AG04450 (cell line): ENCODE data around the gene NUMB. TPM values are rescaled to one million over a fixed set of nuclear protein-coding genes. Genes with fewer than 3 reads are reported as not detected.
A peak's percentile ranks its signal among the peaks of the same experiment; 100 is the strongest.

Experiments
- CTCF ChIA-PET: fragments of 300-600, 350-600 bp; formaldehyde crosslinking; extraction: SDS; loops from one replicate; lab custom pipeline; 2022; ENCODE audit warnings: antibody characterized with exemption, inconsistent platforms; lab: Charles Lee
- POLR2A ChIA-PET: fragments of 350-600 bp; formaldehyde crosslinking; extraction: SDS; loops from one replicate; lab custom pipeline; 2021; ENCODE audit warnings: antibody characterized with exemption, inconsistent platforms; lab: Yijun Ruan, JAX
- DNase-seq: peaks from one replicate; pipeline ENCODE4 v3.0.0-alpha.2; 2011; ENCODE audit warnings: low read depth, low spot score
- H3K27ac ChIP-seq: one replicate; pipeline ENCODE4 v1.5.1; 2012; ENCODE audit warnings: low read depth, low read length, control low read depth
- H3K27me3 ChIP-seq: one replicate; pipeline ENCODE4 v1.6.0; 2012; ENCODE audit warnings: low read length; ENCODE audit not compliant: control insufficient read depth, insufficient read depth
- H3K4me3 ChIP-seq: 2 replicates; pipeline ENCODE4 v1.5.1; 2011; ENCODE audit warnings: mild to moderate bottlenecking, low read depth, low read length, control low read depth
- H3K9me3 ChIP-seq: 2 replicates; pipeline ENCODE4 v1.5.1; 2012; ENCODE audit warnings: low read length; ENCODE audit not compliant: control insufficient read depth, insufficient read depth
- polyA plus RNA-seq: library from polyadenylated mRNA; depleted of rRNA; stranded (reverse); fragments of >200 nt; gene quantifications from 2 replicates; pipeline ENCODE4 v1.2.3, GENCODE V29; 2011
- TF ChIP-seq, protein P1 (sequence below): IDR thresholded peaks from 2 replicates; pipeline ENCODE4 v1.5.1; 2011; ENCODE audit warnings: low read depth, low read length, control low read depth, inconsistent platforms

The NUMB gene
- polyA plus RNA-seq, 1 experiment, result 152 TPM

GRCh38 chr14:73467377-73467776 lies 9.0 kb upstream of the NUMB start:
- no peak overlapping the region for H3K4me3 ChIP-seq
- no peaks in the 10 kb centered on the region for H3K27me3 ChIP-seq
- TF ChIP-seq, protein P1, sequence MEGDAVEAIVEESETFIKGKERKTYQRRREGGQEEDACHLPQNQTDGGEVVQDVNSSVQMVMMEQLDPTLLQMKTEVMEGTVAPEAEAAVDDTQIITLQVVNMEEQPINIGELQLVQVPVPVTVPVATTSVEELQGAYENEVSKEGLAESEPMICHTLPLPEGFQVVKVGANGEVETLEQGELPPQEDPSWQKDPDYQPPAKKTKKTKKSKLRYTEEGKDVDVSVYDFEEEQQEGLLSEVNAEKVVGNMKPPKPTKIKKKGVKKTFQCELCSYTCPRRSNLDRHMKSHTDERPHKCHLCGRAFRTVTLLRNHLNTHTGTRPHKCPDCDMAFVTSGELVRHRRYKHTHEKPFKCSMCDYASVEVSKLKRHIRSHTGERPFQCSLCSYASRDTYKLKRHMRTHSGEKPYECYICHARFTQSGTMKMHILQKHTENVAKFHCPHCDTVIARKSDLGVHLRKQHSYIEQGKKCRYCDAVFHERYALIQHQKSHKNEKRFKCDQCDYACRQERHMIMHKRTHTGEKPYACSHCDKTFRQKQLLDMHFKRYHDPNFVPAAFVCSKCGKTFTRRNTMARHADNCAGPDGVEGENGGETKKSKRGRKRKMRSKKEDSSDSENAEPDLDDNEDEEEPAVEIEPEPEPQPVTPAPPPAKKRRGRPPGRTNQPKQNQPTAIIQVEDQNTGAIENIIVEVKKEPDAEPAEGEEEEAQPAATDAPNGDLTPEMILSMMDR, result no peak
- no peaks in the 10 kb centered on the region for H3K9me3 ChIP-seq
- no peak for DNase-seq
- CTCF ChIA-PET, result interaction anchor here (1.4 to 11.0 kb wide), 3 partner anchors 9 to 293 kb away, joined by 4 to 173 read pairs (median 107); partner anchors contain the start of gene NUMB
- POLR2A ChIA-PET, result interaction anchor here (0.6 to 2.1 kb wide), 5 partner anchors 9 to 255 kb away, joined by 4 to 11 read pairs (median 5); partner anchors contain the start of gene NUMB
- H3K27ac ChIP-seq, result peak overlapping the region; percentile 78

DNA sequence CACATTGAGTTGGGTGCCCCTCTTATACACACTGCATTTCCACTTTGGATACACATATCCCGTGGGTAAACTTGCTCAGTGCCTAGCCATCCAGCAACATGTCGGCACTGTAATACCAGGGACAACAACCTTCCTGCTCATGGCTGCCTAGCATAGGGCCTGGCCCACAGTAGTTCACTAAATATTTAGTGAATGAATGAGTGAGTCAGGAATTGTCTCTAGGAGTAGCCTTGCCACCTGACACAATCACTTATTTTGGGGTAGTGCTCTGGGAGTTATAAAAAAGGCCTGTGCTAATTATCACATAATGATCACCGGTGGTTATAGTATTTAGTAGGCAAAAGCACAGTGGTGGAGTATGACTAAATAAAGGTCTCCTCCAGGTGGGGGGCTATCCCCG lies 8.5 kb upstream of the NUMB start:
- DNase-seq, result no peak
- TF ChIP-seq, protein P1, result no peak
- peak overlapping the region; percentile 78 for H3K27ac ChIP-seq
- no peaks in the 10 kb centered on the region for H3K9me3 ChIP-seq
- ChIA-PET CTCF (interaction anchor here (1.4 to 11.0 kb wide), 3 partner anchors 8 to 292 kb away, joined by 4 to 173 read pairs (median 107); partner anchors contain the start of gene NUMB), POLR2A (interaction anchor here (0.7 kb wide), 1 partner anchor 255 kb away, joined by 5 read pairs; no protein-coding TSS in a partner anchor)
- no peaks in the 10 kb centered on the region for H3K27me3 ChIP-seq
- no peak overlapping the region for H3K4me3 ChIP-seq

- CTCF ChIA-PET, result interaction anchor here (10.1 to 11.0 kb wide), 2 partner anchors 170 to 292 kb away, joined by 107 to 173 read pairs; no protein-coding TSS in a partner anchor
- Histone ChIP-seq H3K27me3 (no peaks in the 10 kb centered on the region), H3K9me3 (no peaks in the 10 kb centered on the region), H3K4me3 (no peak overlapping the region), H3K27ac (peak overlapping the region; percentile 66)
- TF ChIP-seq, protein P1, result no peak
- POLR2A ChIA-PET, result no interaction called here
- no peak for DNase-seq
Observed at GRCh38 chr14:73465823-73466532, 7.6 kb upstream of the NUMB start.

GRCh38 chr14:73463411-73463810 lies 5.1 kb upstream of the NUMB start:
- CTCF ChIA-PET, result interaction anchor here (1.3 to 2.2 kb wide), 2 partner anchors 168 to 231 kb away, joined by 5 to 15 read pairs; no protein-coding TSS in a partner anchor
- H3K27ac ChIP-seq, result peak overlapping the region; percentile 69

More at GRCh38 chr14:73463411-73463810, 5.1 kb upstream of the NUMB start:
- peak overlapping the region; percentile 39 for H3K4me3 ChIP-seq
- peak; percentile 75 for DNase-seq
- H3K9me3 ChIP-seq, result no peaks in the 10 kb centered on the region
- POLR2A ChIA-PET, result interaction anchor here (0.7 to 2.3 kb wide), 3 partner anchors 18 to 27 kb away, joined by 5 to 7 read pairs (median 6); partner anchors contain the start of gene RIOX1
- TF ChIP-seq, protein P1, result no peak
- H3K27me3 ChIP-seq, result no peaks in the 10 kb centered on the region
